ENCODE data around the gene CABP2. TPM values are rescaled to one million over a fixed set of nuclear protein-coding genes. Genes with fewer than 3 reads are reported as not detected.
"Not testable (repeated sequence)": the region's sequence is repeated elsewhere in the genome, so short reads cannot be mapped to it uniquely, and the experiment has no call there.

CABP2 gene
- total RNA-seq, 2 experiments from 2014 or later: not detected

DNA sequence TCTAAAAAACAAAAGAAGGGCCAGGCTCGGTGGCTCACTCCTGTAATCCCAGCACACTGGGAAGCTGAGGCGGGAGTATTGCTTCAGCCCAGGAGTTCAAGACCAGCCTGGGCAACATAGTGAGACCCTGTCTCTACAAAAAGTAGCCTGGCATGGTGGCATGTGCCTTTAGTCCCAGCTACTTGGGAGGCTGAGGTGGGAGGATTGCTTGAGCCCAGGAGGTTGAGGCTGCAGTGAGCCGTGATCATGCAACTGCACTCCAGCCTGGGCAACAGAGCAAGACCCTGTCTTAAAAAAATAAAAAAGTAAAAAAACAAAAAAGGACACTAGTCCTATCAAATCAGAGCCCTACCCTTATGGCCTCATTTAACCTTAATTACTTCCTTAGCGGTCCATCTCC lies 11.7 kb downstream of the CABP2 start:
- H3K27ac Mint-ChIP-seq; H3K9me3 Mint-ChIP-seq; DNase-seq; POLR2A ChIA-PET; H3K4me3 Mint-ChIP-seq; H3K36me3 Mint-ChIP-seq (ENCODE audit: low read depth): not testable (repeated sequence)
- CTCF ChIA-PET: interaction anchor here (0.6 kb wide), 1 partner anchor 221 kb away, joined by 3 read pairs; no protein-coding TSS in a partner anchor
- Mint-ChIP-seq H3K27me3 (peaks cover 17% of the 10 kb centered on the region), H3K4me1 (peaks cover 23% of the 10 kb centered on the region)

DNA sequence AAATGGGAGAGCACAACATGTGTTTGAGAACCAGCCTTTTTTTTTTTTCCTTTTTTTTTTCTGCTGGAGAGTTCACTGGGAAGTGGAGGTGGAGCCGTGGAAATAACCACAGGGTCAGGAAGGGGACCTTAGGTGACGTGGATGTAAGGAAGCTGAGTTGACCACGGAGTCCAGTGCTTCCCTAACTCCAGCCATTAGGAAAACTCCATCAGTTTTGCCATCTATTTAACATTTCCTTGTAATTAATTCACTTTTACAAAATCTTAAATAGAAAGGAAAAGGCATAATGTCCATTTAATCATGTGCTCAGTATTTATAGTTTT lies 13.3 kb downstream of the CABP2 start:
- peaks cover 17% of the 10 kb centered on the region for H3K27me3 Mint-ChIP-seq
- H3K4me1 Mint-ChIP-seq: peaks cover 35% of the 10 kb centered on the region
- ChIA-PET CTCF (no interaction called here), POLR2A (no interaction called here)
- peaks cover 13% of the 10 kb centered on the region for H3K36me3 Mint-ChIP-seq (ENCODE audit: low read depth)
- H3K4me3 Mint-ChIP-seq: no peak overlapping the region
- no peaks in the 10 kb centered on the region for H3K9me3 Mint-ChIP-seq
- H3K27ac Mint-ChIP-seq: no peak overlapping the region
- DNase-seq: no peak

DNA sequence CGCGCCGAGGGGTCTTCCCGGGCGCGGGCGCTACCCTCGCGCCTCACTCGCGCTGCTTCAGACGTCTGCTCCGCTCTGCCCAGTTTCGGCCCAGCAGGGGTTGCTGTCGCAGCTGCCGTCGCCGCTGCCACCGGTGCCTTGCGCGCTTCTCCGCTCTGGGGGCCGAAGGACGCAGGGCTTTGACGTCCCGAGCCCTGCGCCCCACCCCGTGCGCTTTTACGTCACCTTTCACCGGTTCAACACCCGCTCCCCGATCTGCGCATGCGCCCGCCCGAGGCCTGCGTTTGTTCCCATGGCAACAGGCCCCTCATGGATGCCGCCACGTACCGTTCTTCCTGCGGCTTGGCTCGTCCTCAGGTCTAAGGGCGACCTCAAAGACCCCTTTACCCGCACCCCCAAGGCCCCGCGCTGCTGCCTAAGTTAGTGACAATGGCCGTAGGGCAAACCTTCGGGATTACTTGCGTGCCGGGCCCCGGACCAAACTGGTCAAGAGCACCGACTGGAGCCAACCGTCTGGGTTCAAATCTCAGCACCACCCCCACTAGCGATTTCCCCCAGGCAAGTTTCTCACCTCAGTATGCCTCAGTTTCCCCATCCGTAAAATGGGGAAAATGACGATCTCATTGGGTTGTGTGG lies 14.6 kb downstream of the CABP2 start:
- peak; percentile 98 for DNase-seq
- Mint-ChIP-seq H3K36me3 (ENCODE audit: low read depth) (peaks cover 16% of the 10 kb centered on the region), H3K4me3 (peak overlapping the region; percentile 93), H3K9me3 (no peaks in the 10 kb centered on the region), H3K27ac (peak overlapping the region; percentile 90), H3K4me1 (peaks cover 36% of the 10 kb centered on the region), H3K27me3 (peaks cover 10% of the 10 kb centered on the region)
- ChIA-PET CTCF (interaction anchor here (1.9 kb wide), 1 partner anchor 157 kb away, joined by 5 read pairs; no protein-coding TSS in a partner anchor), POLR2A (interaction anchor here (1.0 to 1.6 kb wide), 8 partner anchors 26 to 156 kb away, joined by 3 to 17 read pairs (median 4); partner anchors contain the start of genes AIP, PPP1CA, PTPRCAP and RAD9A)

DNA sequence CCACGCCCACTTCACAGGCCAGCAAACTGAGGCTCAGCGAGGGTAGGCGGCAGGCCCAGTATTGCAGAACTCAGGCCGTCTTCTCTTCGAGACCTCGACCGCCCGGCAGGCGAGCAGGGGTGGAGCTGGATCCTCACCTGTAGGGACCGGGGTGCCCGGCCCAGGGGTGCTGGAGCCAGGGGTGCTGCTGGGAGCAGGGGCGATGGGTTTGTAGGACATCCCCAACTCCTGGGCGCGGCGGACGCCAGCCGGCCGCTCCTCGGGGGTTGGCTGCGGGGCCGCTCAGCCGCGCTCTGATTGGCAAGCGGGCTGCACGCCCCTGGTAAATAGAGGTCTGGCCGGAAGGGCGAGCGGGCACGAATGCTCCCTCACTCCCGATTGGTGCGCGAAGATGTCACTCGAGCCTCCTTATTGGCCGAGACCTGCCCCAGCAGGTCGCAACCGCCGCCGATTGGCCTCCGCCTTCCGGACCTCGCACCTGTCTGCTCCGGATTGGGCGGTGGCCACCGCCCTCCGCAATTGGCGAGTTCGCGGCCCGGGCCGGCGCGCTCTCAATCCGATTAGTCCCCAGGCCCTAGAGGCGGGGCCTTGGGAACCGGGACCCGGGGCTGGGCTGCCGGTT lies 15.3 kb downstream of the CABP2 start, which contains the start of gene CDK2AP2:
Gene CDK2AP2 (minus strand): TSS at position 299 of the 622 bp plus-strand sequence. CDS start 80 bp downstream, at position 219.
- H3K27me3 Mint-ChIP-seq: peaks cover 8% of the 10 kb centered on the region
- peaks cover 17% of the 10 kb centered on the region for H3K36me3 Mint-ChIP-seq (ENCODE audit: low read depth)
- ChIA-PET POLR2A (interaction anchor here (1.0 to 1.6 kb wide), 9 partner anchors 25 to 155 kb away, joined by 3 to 17 read pairs (median 4); partner anchors contain the start of genes AIP, PPP1CA, PTPRCAP and RAD9A), CTCF (interaction anchor here (0.9 to 1.9 kb wide), 3 partner anchors 69 to 156 kb away, joined by 3 to 7 read pairs (median 5); partner anchors contain the start of gene PTPRCAP)
- H3K9me3 Mint-ChIP-seq: no peaks in the 10 kb centered on the region
- peak; percentile 99 for DNase-seq
- peak within 1 kb of the TSS; percentile 93 for H3K4me3 Mint-ChIP-seq
- peak within 1 kb of the TSS; percentile 90 for H3K27ac Mint-ChIP-seq
- peaks cover 41% of the 10 kb centered on the region for H3K4me1 Mint-ChIP-seq

DNA sequence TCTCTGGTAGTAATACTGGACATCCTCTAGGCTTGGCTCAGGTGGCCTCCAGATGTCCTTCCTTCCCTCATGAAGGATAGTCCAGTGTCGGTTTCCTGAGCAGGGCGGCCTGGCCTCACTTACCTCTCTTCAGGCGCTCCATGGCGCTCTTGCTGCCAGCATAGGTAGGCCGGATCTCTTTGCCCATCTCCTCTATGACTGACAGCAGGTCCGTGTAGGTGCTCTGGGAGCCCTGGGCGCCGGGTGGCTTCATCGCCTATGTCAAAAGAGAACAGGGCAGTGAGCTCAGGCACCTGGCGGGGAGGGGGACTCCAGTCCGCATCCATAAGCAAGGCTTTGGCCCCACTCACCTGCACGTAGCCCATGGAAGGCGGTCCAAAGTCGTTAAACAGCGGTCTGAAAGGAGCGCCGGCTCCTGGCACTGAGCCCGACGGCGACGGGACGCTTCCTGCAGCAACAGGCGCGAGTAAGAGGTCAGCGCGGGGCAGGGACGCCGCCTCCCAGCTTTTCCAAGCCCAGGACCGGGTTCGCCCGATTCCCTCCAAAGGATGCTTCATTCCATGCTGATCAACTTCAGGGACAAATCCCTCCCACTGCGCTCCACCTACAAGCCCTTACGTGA lies 15.9 kb downstream of the CABP2 start:
- Mint-ChIP-seq H3K27me3 (peaks cover 7% of the 10 kb centered on the region), H3K27ac (peak overlapping the region; percentile 90), H3K9me3 (no peaks in the 10 kb centered on the region), H3K4me1 (peaks cover 46% of the 10 kb centered on the region), H3K4me3 (peak overlapping the region; percentile 93), H3K36me3 (ENCODE audit: low read depth) (peaks cover 24% of the 10 kb centered on the region)
- CTCF ChIA-PET: interaction anchor here (0.9 to 1.9 kb wide), 3 partner anchors 68 to 156 kb away, joined by 3 to 7 read pairs (median 5); partner anchors contain the start of gene PTPRCAP
- POLR2A ChIA-PET: interaction anchor here (1.0 to 1.6 kb wide), 7 partner anchors 25 to 116 kb away, joined by 3 to 17 read pairs (median 4); partner anchors contain the start of genes AIP, PPP1CA, PTPRCAP and RAD9A
- DNase-seq: no peak

DNA sequence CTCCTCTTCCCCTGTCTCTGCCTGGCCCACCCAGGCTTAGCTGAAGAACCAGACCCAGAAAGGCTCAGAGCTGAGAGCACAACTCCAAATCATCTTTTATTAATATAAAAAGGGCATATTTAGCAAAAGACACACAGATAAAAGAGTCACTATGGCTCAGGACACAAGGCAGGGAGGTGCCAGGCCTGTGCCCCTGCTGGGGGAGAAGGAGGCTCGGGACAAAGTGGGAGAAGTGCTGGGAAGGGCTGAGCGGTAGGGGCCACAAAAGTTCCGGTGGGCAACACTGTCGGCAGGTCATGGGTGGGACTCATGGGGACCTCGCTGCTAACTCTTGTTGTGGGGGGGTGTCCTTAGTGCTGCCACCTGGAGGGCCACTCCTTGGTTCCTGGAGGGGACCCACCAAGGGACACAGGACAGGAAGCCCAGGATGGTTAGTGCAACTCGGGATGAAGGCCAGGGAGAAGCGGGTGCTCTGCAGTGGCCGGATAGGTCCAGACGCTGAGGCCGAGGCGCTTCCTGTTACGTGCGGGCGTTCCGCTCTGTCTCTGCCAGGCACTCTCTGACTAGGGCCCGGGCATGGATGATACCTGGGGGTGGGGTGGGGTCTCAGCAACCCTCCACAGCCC lies 16.7 kb downstream of the CABP2 start:
- no peak for DNase-seq
- ChIA-PET CTCF (interaction anchor here (0.7 to 2.8 kb wide), 6 partner anchors 22 to 150 kb away, joined by 3 to 15 read pairs (median 6); partner anchors contain the start of genes AIP, PPP1CA and PTPRCAP), POLR2A (interaction anchor here (1.1 to 2.9 kb wide), 6 partner anchors 19 to 105 kb away, joined by 6 to 39 read pairs (median 14); partner anchors contain the start of genes PPP1CA, PTPRCAP and TBC1D10C)
- H3K9me3 Mint-ChIP-seq: no peaks in the 10 kb centered on the region
- peaks cover 30% of the 10 kb centered on the region for H3K36me3 Mint-ChIP-seq (ENCODE audit: low read depth)
- peak overlapping the region; percentile 90 for H3K27ac Mint-ChIP-seq
- peak overlapping the region; percentile 93 for H3K4me3 Mint-ChIP-seq
- peaks cover 47% of the 10 kb centered on the region for H3K4me1 Mint-ChIP-seq
- H3K27me3 Mint-ChIP-seq: peaks cover 6% of the 10 kb centered on the region

DNA sequence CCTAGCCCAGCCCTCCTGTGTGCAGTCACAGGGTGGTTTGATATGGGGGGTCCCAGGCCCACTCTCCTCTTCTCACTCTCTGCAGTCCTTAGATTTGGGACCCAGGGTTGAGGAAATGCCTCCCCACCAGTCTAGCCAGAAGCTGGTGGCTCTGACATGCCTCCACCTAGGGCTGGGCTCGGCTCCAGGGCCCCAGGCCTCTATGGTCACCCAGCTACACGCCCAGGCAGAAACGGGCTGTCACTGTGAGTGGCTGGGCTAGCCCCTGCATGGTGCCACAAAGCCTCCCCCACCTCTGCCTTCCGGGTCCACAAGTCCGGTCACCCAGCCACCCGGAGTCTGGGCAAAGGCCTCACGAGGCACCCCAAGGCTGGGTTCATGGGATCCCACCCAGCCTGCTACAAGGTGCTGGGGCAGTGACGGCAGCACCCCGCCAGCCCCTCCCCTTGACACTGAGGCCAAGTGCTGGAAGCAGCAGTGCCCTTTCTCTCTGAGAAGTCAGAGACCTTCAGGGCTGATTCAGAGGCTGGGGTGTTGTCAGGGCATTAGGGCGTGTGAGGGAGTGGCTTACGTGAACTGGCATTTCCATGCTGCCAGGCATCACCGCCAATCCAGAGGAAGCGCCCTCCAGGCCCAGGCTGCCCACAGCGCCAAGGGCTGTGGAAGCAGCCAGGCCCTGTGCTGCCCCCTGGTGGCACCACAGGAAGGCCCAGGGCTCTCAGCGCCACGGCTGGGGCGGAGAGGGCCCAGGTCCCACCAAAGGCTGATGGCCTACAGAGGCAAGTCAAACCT lies 17.4 kb downstream of the CABP2 start:
- Mint-ChIP-seq H3K36me3 (ENCODE audit: low read depth) (peaks cover 37% of the 10 kb centered on the region), H3K4me1 (peaks cover 53% of the 10 kb centered on the region), H3K27ac (peak overlapping the region; percentile 90), H3K4me3 (peak overlapping the region; percentile 93), H3K9me3 (no peaks in the 10 kb centered on the region), H3K27me3 (peaks cover under 1% of the 10 kb centered on the region)
- POLR2A ChIA-PET: interaction anchor here (0.9 to 2.9 kb wide), 9 partner anchors 18 to 104 kb away, joined by 3 to 39 read pairs (median 4); partner anchors contain the start of genes AIP, PPP1CA, PTPRCAP and TBC1D10C
- CTCF ChIA-PET: interaction anchor here (0.7 to 2.8 kb wide), 10 partner anchors 16 to 160 kb away, joined by 3 to 15 read pairs (median 4); partner anchors contain the start of genes AIP and PPP1CA
- peak; percentile 92 for DNase-seq

DNA sequence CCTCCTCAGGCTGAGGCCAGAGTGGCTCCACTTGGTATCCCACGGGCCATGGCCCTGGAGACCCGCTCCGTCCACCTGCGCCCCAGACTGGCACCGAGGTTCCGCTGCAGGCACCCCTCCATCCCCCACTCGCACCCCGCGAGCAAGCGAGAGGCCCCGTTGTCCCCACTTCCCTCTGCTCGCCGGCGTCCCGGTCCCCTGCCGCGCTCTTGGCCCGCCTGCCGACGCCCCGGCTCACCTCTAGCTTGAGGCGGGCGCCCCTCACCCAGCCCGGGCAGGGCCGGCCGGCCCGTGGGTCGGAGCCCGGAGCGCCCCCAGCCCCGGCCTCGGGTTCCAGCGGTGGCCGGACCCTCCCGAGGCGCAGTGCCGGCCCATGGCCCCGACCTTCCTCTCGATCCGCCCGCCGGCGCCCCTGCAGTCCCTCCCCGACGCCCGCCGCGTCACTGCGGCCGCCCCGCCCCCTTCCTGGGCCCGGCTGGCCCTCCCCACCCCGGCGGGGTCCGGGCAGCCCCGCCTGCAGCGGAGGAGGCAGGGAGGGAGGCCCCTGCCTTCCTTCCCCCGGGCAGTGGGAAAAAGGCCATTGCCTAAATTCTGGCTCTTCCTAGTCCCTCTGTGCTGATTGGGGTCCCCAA lies 18.2 kb downstream of the CABP2 start, which contains the start of gene PITPNM1:
Gene PITPNM1 (minus strand): TSS at position 414 of the 632 bp plus-strand sequence. CDS start 1,183 bp downstream, outside the sequence.
- peak; percentile 82 for DNase-seq
- Mint-ChIP-seq H3K36me3 (ENCODE audit: low read depth) (peaks cover 44% of the 10 kb centered on the region), H3K27me3 (no peaks in the 10 kb centered on the region), H3K9me3 (no peaks in the 10 kb centered on the region), H3K27ac (peak within 1 kb of the TSS; percentile 90), H3K4me3 (peak within 1 kb of the TSS; percentile 93), H3K4me1 (peaks cover 57% of the 10 kb centered on the region)
- CTCF ChIA-PET: interaction anchor here (0.9 to 2.8 kb wide), 8 partner anchors 16 to 159 kb away, joined by 3 to 15 read pairs (median 4); partner anchors contain the start of gene PPP1CA
- POLR2A ChIA-PET: interaction anchor here (0.9 to 2.9 kb wide), 10 partner anchors 17 to 104 kb away, joined by 3 to 39 read pairs (median 4); partner anchors contain the start of genes AIP, PPP1CA, PTPRCAP and TBC1D10C

DNA sequence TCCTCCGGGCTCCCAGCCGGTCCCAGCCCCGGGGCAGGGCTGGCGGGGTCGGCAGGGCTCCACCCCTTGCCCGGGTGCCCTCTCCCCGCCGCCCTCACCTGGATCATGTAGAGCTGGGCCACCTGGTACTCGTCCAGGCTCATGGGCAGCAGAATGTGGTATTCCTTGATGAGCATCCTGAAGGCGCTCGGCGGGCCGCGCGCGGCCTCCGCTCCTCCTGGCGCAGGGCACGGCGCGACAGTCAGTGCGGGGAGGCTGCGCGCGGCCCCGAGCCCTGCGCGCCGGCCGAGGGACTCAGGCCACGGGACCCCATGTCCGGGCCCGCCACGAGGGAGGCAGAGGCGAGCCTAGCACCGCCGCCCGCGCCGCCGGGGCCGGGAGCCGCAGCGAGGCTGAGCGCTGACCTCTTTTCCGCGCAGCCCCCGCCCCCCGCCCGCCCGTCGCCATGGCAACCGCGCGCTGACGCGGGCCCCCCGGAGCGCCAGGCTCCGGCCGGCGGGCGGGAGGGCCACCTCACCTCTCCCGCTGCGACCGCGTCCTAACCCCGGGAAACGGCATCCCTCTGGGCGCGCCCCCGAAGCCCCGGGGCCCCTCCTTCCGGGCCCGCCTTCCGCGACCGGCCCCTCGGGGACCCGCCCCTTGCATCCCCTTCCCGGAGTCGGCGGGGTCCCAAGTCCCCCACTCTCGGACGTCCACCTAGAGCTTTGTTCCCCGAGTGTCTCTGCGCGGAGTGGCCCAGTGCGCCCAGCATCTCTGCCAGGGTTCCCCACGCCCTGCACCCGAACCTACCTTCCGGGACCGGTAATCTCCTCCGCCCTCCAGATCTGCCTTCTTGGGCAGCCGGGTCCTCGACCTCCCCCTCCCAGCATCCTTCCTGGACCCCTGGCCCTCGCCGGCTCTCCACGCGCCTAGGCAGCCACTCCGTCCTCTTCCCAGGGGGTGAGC lies 19.0 kb downstream of the CABP2 start:
- H3K4me3 Mint-ChIP-seq: peak overlapping the region; percentile 93
- POLR2A ChIA-PET: interaction anchor here (1.1 to 2.9 kb wide), 8 partner anchors 16 to 100 kb away, joined by 3 to 39 read pairs (median 4); partner anchors contain the start of genes PTPRCAP, TBC1D10C and TMEM134
- CTCF ChIA-PET: interaction anchor here (1.2 to 2.8 kb wide), 3 partner anchors 19 to 158 kb away, joined by 3 to 15 read pairs (median 5); partner anchors contain the start of gene PPP1CA
- H3K9me3 Mint-ChIP-seq: no peaks in the 10 kb centered on the region
- peak overlapping the region; percentile 84 for H3K27ac Mint-ChIP-seq
- peak; percentile 49 for DNase-seq
- peaks cover 54% of the 10 kb centered on the region for H3K4me1 Mint-ChIP-seq
- no peaks in the 10 kb centered on the region for H3K27me3 Mint-ChIP-seq
- H3K36me3 Mint-ChIP-seq (ENCODE audit: low read depth): peaks cover 47% of the 10 kb centered on the region
